A375 (cell line): ENCODE data around the gene GSTA1. TPM values are rescaled to one million over a fixed set of nuclear protein-coding genes. Genes with fewer than 3 reads are reported as not detected.

Experiments used
- total RNA-seq: library from RNA; depleted of rRNA; stranded (reverse); fragments of >200 nt; shearing (Covaris generic); gene quantifications from 2 replicates; pipeline ENCODE4 v1.2.3, GENCODE V29; 2014; rRNA removed

The GSTA1 gene
- not detected in 2 replicates for total RNA-seq

GRCh38 chr6:52803668-52804255 lies at the start of gene GSTA1:
GSTA1 (minus strand) TSS chr6:52803816; CDS start chr6:52799267, 4,549 bp downstream.

GRCh38 chr6:52840763-52841585 lies 37.4 kb upstream of the GSTA1 start, which contains the start of gene GSTA5:
GSTA5 (minus strand) TSS chr6:52840813.

GRCh38 chr6:52763322-52763916 lies 40.2 kb downstream of the GSTA1 start, which contains the start of gene GSTA2:
GSTA2 (minus strand) TSS chr6:52763475; CDS start chr6:52757947, 5,528 bp downstream.

Other genes starting within 250 kb of the GSTA1 start
- gene TRAM2, start 226.8 kb downstream of the GSTA1 start, total RNA-seq: 28.7 and 33.8 TPM in 2 replicates
- gene TMEM14A, start 132.7 kb downstream of the GSTA1 start, total RNA-seq: 8.6 and 10.0 TPM in 2 replicates
- not detected in 2 replicates for gene GSTA2, start 40.3 kb downstream of the GSTA1 start, total RNA-seq
- gene GSTA5, start 37.0 kb upstream of the GSTA1 start, total RNA-seq: not detected in 2 replicates
- not detected in 2 replicates for gene GSTA3, start 105.9 kb upstream of the GSTA1 start, total RNA-seq
- gene GSTA4, start 191.5 kb upstream of the GSTA1 start, total RNA-seq: 8.6 and 12.8 TPM in 2 replicates